HG03103 (cell line): Measurements from ENCODE around the gene L1CAM.

Experiments
- ATAC-seq: cut with Tn5 transposase; IDR thresholded peaks from one replicate; pipeline ENCODE4 v1.9.1; 2021; ENCODE audit warnings: low read depth; ENCODE audit not compliant: unreplicated experiment

Gene L1CAM

GRCh38 chrX:153885968-153886903 is at the start of gene L1CAM:
L1CAM (minus strand) TSS chrX:153886173; CDS start chrX:153875836, 10,337 bp downstream.
- ATAC-seq: no peak

- peak; percentile 28 for ATAC-seq
Measured at GRCh38 chrX:153935326-153935851, 49.4 kb upstream of the L1CAM start.

- peak; percentile 76 for ATAC-seq
Measured at GRCh38 chrX:153934762-153935325, 48.9 kb upstream of the L1CAM start, which contains the start of gene NAA10. NAA10 (minus strand) TSS chrX:153935037; CDS start chrX:153934904, 133 bp downstream.

- no peak for ATAC-seq
Measured at GRCh38 chrX:153934148-153934761, 48.3 kb upstream of the L1CAM start.

GRCh38 chrX:153933748-153934147 is 47.8 kb upstream of the L1CAM start:
- no peak for ATAC-seq

GRCh38 chrX:153932220-153932915 is 46.4 kb upstream of the L1CAM start:
- ATAC-seq: no peak

GRCh38 chrX:153931748-153932147 is 45.8 kb upstream of the L1CAM start:
- no peak for ATAC-seq

GRCh38 chrX:153931151-153931550 is 45.2 kb upstream of the L1CAM start:
- no peak for ATAC-seq

- no peak for ATAC-seq
Measured at GRCh38 chrX:153930011-153930910, 44.3 kb upstream of the L1CAM start.

GRCh38 chrX:153929576-153929975 is 43.6 kb upstream of the L1CAM start:
- ATAC-seq: no peak

- no peak for ATAC-seq
Measured at GRCh38 chrX:153928846-153929245, 42.9 kb upstream of the L1CAM start.

GRCh38 chrX:153927922-153928760 is 42.2 kb upstream of the L1CAM start:
- ATAC-seq: peak; percentile 60

- no peak for ATAC-seq
Measured at GRCh38 chrX:153927672-153927921, 41.6 kb upstream of the L1CAM start.

- ATAC-seq: no peak
Measured at GRCh38 chrX:153926858-153927671, 41.1 kb upstream of the L1CAM start.

GRCh38 chrX:153926552-153926857 is 40.5 kb upstream of the L1CAM start:
- no peak for ATAC-seq

- ATAC-seq: no peak
Measured at GRCh38 chrX:153925739-153926551, 40.0 kb upstream of the L1CAM start, which contains the start of gene ARHGAP4. ARHGAP4 (minus strand) TSS chrX:153926264; CDS start chrX:153926202, 62 bp downstream.

GRCh38 chrX:153925387-153925738 is 39.4 kb upstream of the L1CAM start:
- ATAC-seq: no peak
